Measurements from ENCODE around the gene CREBBP.

GRCh38 chr16:3774819-3775218 is 105.7 kb downstream of the CREBBP start:
- TF ChIP-seq CTCF (IDR thresholded peaks at IDR 0.05), result no peak
- TF ChIP-seq POLR2A (IDR thresholded peaks at IDR 0.05), result no peak
